KG1 (cell line): ENCODE measurements around the gene BARHL1.

Experiments
- DNase-seq: peaks from one replicate; lab custom pipeline; 2025; lab: John Stamatoyannopoulos, UW

Gene BARHL1

DNA sequence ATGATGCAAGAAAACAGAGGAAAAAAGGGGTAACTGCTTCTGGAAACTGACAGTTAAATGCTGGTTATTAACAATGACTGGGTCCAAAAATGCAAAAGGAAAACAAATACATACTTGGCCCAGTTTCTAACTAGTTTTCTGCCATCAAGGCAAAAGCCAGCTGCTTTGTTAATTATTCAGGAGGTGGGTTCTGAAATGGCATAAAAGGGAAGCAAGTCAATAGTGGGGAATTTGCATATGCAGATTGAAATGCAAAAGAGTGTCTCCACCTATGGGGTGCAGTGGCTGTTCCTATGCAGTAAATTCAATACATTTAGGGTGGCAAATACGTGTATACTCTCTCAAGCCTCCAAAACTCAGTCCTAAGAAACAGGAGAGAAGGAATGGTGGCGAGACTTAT, 33.4 kb downstream of the BARHL1 start:
- no peak for DNase-seq

DNA sequence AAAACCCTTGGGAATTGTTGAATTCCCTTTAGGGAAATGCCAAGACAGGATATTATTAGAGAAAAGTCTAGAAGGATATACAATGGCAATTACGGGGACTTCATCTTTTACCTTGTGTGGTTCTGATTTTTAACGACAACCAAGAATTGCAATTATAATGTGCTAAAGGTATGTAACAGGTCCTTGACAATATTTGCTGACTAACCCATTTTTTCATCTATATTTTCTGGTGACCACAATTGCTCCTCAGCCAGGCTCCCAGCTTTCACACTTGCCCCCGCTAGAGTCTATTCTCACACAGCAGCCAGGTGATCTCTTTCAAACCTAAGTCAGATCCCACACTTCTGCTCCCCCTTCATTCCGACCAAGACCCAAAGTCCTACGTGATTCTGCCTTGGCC, 34.3 kb downstream of the BARHL1 start:
- DNase-seq, result no peak

DNA sequence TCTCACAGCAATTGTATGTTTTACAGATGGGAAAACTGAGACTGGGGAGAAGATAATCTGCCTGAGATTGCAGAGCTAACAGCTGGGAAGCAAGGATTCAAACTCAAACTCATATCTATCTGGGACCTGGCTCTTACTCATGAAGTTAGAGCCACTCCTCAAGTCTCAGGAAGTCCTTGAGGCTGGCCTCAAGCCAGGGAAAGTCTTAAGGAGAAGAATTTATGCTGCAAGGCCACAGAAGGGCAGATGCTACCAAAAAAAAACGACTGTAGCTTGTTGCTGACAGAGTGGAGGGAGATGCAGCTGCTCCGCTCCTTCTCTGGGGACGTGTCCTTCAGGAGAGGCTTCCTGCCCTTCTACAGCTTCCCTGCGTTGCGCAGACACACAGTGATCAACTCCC, 39.8 kb downstream of the BARHL1 start:
- no peak for DNase-seq

- no peak for DNase-seq
Measured at GRCh38 chr9:132626285-132626684, 43.9 kb downstream of the BARHL1 start.

GRCh38 chr9:132627106-132627505, 44.7 kb downstream of the BARHL1 start:
- DNase-seq, result no peak

DNA sequence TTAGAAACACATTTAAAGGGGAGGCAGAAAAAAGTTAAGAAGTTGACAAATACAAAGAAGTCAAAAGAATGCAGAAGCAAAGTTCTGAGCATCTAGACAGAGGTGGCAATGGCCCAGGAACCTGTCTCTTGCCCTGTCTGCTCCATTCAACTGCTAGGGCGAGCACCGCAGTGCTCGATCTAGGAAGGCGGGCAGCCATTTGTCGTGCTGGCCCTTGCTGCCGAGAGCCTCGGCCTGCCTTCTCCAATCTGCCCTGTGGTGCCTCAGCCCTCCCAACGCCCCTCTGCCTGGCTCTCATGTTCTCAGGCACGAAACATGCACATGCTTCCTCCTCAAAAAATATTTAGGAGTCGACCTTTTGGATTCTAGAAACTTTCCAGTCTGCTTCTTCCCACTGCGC, 45.2 kb downstream of the BARHL1 start:
- no peak for DNase-seq

DNA sequence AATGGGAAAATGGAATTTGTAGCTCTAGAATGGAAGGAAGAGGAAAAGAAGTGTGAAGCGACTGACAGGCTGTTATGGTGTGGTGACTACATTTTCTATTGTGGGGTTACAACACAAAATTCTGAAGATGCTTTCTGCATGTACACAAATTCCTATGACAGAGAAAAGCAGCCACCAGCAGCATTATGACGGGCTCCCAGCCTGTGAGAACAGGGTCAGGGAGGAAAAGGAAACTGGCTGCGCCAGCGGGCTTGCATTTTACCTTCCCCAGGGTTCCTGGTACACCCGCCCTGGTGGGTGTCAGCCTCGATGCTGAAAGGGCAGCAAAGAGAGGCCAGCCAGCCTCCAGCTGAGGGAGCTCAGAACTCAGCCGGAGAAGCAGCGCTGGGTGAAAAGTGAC, 46.3 kb downstream of the BARHL1 start:
- DNase-seq, result no peak

DNA sequence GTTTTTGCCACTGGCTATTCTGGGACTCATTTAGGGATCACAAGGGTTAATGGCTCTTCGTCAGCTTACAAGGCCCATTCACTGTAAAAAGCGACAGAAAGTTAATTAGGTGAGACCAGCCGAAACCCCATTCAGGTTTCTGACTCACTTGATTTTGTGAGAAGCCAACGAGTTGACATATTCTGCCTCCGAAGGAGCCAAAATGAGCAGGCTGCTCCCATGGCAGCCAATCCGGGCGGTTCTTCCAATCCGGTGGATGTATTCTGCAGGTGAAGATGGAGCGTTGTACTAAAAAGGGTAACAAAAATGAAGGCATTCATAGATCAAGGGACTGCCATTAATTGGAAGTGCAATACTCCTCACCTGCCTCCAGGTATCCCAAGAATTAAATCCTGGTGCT, 47.7 kb downstream of the BARHL1 start:
- no peak for DNase-seq

DNA sequence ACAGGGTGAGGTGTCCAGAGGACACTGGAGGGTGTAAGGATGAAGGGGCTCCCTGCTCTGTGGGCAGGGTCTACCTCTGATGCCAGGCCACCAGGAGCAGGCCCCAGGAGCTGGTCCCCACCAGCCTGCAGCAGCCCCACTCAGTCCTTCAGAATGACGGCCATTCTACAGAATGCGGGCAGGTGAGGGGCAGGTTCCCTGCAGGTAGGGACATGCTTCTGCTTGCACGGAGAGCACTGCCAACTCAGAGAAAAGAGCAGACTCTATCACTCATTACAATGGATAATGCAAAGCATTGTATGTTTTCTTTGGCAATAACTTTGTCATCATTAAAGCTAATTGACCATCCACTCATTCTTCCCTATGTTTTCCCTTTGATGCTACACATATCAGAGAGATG, 48.4 kb downstream of the BARHL1 start:
- DNase-seq, result no peak

- DNase-seq, result no peak
Measured at GRCh38 chr9:132631280-132631679, 48.9 kb downstream of the BARHL1 start.

DNA sequence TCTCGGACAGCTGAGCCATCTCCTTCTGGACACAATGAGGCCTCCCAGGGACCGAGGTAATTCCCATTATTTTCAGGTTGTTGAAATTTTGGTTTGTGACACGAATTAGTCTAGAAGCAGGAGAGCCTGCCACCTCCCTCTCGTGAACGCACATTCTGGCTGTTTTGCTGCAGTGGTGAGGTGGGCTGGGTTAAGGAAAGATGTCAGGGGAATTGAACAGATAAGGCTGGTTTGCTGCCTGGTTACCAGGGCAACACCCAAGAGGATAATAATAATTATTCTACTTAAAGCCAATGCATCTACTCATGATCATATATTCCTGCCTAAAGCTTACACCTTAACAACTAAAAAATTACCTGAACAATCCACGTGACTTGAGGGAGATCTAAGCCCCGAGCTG, 49.3 kb downstream of the BARHL1 start:
- DNase-seq, result no peak

- no peak for DNase-seq
Measured at GRCh38 chr9:132632413-132633129, 50.2 kb downstream of the BARHL1 start.

DNA sequence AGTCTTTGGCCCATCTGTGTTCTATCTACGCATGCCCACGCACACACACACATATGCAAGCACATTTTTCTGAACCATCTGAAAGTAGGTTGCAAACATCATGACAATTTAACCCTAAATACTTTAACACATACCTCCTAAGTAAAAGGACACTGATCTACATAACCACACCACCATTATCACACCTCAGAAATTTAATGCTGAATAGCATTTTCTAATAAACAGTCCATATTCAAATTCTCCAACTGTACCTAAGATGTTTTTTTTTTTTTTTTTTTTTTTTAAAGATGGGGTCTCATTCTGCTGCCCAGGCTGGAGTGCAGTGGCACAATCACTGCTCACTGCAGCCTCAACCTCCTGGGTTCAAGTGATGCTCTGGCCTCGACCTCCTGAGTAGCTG, 51.9 kb downstream of the BARHL1 start:
- DNase-seq, result no peak

DNA sequence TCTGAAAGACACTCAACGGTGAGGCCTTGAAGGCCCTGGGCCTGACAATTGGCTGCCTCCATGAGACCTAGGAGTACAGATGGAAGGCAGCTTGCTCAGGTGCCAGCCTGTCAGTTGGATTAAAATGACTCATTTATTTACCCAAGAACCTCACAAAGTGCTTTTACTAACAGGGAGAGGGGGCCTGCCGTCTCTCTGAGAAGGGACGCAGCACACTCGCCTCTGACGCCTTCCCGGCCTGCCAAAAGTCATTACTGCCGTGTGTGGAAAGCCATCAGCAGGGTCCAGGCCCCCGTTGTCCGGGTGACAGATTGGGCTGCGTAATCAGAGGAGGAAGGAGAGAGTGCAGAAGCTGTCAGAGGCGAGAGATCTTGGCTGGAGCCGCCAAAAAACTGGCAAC, 54.9 kb downstream of the BARHL1 start:
- DNase-seq, result no peak

DNA sequence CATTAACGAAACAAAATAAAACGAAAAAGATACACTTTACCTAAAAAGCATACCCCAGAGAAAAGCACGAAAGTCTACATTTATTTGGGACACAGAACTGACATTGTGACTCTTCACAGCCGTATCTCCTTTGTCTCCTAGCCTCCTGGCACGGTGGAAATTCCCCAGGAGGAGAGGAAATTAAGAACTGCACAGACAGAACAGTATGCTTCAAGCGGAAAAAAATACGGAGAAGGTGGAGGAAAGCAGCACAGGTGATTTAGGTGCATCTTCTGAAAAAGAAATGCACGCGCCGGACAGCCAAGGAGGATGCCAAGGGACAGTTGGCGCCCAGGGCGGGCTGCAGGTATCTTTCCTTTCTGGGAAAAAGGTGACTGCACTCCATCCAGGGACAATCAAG, 55.4 kb downstream of the BARHL1 start:
- no peak for DNase-seq

- no peak for DNase-seq
Measured at GRCh38 chr9:132638240-132638639, 55.8 kb downstream of the BARHL1 start.

DNA sequence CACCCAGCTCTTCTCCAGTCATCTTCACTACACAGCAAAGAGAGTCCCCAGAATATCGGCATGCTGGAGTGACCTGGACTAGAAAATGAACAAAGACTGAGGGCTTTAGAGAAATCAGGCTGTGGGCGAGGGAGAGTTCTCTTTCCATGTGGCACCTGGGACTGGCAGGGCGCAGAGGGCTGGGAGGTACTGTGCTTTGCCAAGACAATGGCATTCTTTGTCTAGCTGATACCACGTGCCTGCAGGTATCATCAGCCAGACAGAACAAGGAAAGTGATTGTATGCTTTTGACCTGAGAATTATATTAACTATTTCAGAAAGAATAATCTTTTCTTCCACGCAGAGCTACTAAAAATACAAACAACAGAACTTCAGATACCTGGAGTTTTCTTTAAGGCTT, 56.9 kb downstream of the BARHL1 start:
- no peak for DNase-seq
